Gastroesophageal sphincter (tissue), 3 donors: ENCODE data around the gene P4HTM.

Experiments
- POLR2A ChIP-seq, 2 donors: fragments of 450-650 bp; IDR thresholded peaks; one replicate each; pipeline ENCODE4 v1.6.1; 2017; ENCODE audit warnings: antibody characterized with exemption in 2 of 2, mild to moderate bottlenecking in 2 of 2, moderate library complexity in 1 of 2
- POLR2AphosphoS5 ChIP-seq: sonication (generic); formaldehyde crosslinking; IDR thresholded peaks from one replicate; pipeline ENCODE4 v1.6.1; 2017; ENCODE audit warnings: antibody characterized with exemption
- TF ChIP-seq, protein P1 (sequence below), 4 experiments: fragments of 200-600 bp in 2 of 4; fragments of 450-650 bp in 2 of 4; sonication (generic) in 1 of 4; IDR thresholded peaks; one replicate each; pipeline ENCODE4 v1.5.1; 2017 to 2019; ENCODE audit warnings: antibody characterized with exemption in 4 of 4, mild to moderate bottlenecking in 2 of 4, moderate library complexity in 2 of 4

GRCh38 chr3:48950051-48950450 is 40.0 kb upstream of the P4HTM start:
- TF ChIP-seq POLR2A (IDR thresholded peaks at IDR 0.05): no peak
- TF ChIP-seq POLR2AphosphoS5: no peak
- TF ChIP-seq, protein P1, sequence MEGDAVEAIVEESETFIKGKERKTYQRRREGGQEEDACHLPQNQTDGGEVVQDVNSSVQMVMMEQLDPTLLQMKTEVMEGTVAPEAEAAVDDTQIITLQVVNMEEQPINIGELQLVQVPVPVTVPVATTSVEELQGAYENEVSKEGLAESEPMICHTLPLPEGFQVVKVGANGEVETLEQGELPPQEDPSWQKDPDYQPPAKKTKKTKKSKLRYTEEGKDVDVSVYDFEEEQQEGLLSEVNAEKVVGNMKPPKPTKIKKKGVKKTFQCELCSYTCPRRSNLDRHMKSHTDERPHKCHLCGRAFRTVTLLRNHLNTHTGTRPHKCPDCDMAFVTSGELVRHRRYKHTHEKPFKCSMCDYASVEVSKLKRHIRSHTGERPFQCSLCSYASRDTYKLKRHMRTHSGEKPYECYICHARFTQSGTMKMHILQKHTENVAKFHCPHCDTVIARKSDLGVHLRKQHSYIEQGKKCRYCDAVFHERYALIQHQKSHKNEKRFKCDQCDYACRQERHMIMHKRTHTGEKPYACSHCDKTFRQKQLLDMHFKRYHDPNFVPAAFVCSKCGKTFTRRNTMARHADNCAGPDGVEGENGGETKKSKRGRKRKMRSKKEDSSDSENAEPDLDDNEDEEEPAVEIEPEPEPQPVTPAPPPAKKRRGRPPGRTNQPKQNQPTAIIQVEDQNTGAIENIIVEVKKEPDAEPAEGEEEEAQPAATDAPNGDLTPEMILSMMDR (IDR thresholded peaks at IDR 0.05): no peak
